Motor neuron (in vitro differentiated cells): ENCODE data around the gene TMEM121. TPM values are rescaled to one million over a fixed set of nuclear protein-coding genes. Genes with fewer than 3 reads are reported as not detected.
A peak's percentile ranks its signal among the peaks of the same experiment; 100 is the strongest.

Experiments used
- ATAC-seq, 8 experiments: fragments of 200-7000 bp; cut with Tn5 transposase; replicated peaks in 6 of 8; 2 replicates each; pipeline ENCODE4 v1.8.0; 2021; ENCODE audit warnings: mild to moderate bottlenecking in 8 of 8, moderate library complexity in 8 of 8
- H3K27ac ChIP-seq, 2 donors: fragments of 250-450 bp; sonication (Bioruptor Pico); 2 replicates each; pipeline ENCODE4 v1.9.0; 2021; ENCODE audit warnings: antibody characterized with exemption in 2 of 2, mild to moderate bottlenecking in 2 of 2, moderate library complexity in 1 of 2
- H3K4me1 ChIP-seq, 2 donors: fragments of 250-450 bp; sonication (Bioruptor Pico); replicated peaks in 1 of 2; 2 replicates each; pipeline ENCODE4 v1.6.1; 2021; ENCODE audit warnings: antibody characterized with exemption in 2 of 2, mild to moderate bottlenecking in 2 of 2, moderate library complexity in 1 of 2
- H3K4me3 ChIP-seq, 5 donors: fragments of 250-450 bp; sonication (Bioruptor Pico); 2 replicates each; pipeline ENCODE4 v1.9.0; 2021; ENCODE audit warnings: antibody characterized with exemption in 5 of 5, mild to moderate bottlenecking in 5 of 5, moderate library complexity in 4 of 5
- WGBS, 10 experiments: fragments of 450-650 bp; shearing (Covaris generic); methylation state at CpG; one replicate each; pipeline ENCODE4 v1.0.0; 2022; 5-methylcytosine and 5-hydroxymethylcytosine counted together
- in situ Hi-C, 9 experiments: fragments of 400-800 bp; cut with MboI; loops; one replicate each; pipeline ENCODE4 v1.15.0; 2021; ENCODE audit warnings: low sequenced_read_pairs in 9 of 9, low pct_unique_long_range_greater_than_20kb in 2 of 9; ENCODE audit not compliant: unreplicated experiment in 9 of 9
- total RNA-seq, 8 experiments: library from RNA; unstranded; fragments of 300-600 nt; gene quantifications; 2 replicates each; pipeline versions ENCODE4 v1.2.3 to v1.2.4, GENCODE V29; 2022

Gene TMEM121
- total RNA-seq, 8 experiments from 2014 or later, result 0.97 to 7.1 (median 3.0) TPM

GRCh38 chr14:105490267-105490571 lies 36.2 kb upstream of the TMEM121 start:
- Histone ChIP-seq H3K4me1 (peaks cover 23 to 36% of the 10 kb centered on the region in 2 donors), H3K4me3 (peak overlapping the region; percentile 45 to 74 (median 62)), H3K27ac (peak overlapping the region; percentile 75 to 87)
- in situ Hi-C loops, result no loop called here
- peak in 7 of 8 experiments; percentile 1 to 15 (median 3) for ATAC-seq
- WGBS, 10 experiments, result no CpG with 5 or more reads among the region's 33 CpGs

- Histone ChIP-seq H3K27ac (peak within 1 kb of the TSS; percentile 75 to 87), H3K4me1 (peaks cover 23 to 31% of the 10 kb centered on the region in 2 donors), H3K4me3 (peak within 1 kb of the TSS; percentile 50 to 78 (median 62))
- ATAC-seq, result peak; percentile 71 to 87 (median 82)
- 0 to 10% (median 3%) methylated on average over 2 to 10 of the region's 94 CpGs; no CpG with 5 or more reads in 7 of the 10 experiments for WGBS, 10 experiments
- in situ Hi-C loops, result no loop called here
Measured at GRCh38 chr14:105490572-105491365, 35.6 kb upstream of the TMEM121 start, which contains the start of gene TEDC1. TEDC1 (plus strand) TSS chr14:105491246; CDS start chr14:105491376, 130 bp downstream.

GRCh38 chr14:105491366-105491973 lies 34.9 kb upstream of the TMEM121 start:
- peak overlapping the region in 1 of 2 donors; percentile 36 for H3K27ac ChIP-seq
- in situ Hi-C loops, result no loop called here
- H3K4me1 ChIP-seq, result peaks cover 17 to 24% of the 10 kb centered on the region in 2 donors
- WGBS, 10 experiments, result 0% methylated on average over 2 of the region's 53 CpGs; no CpG with 5 or more reads in 9 of the 10 experiments
- ATAC-seq, result peak in 2 of 8 experiments; percentile 0 to 4
- H3K4me3 ChIP-seq, result peak overlapping the region; percentile 42 to 78 (median 54)

- in situ Hi-C loops, result no loop called here
- peaks cover 8 to 20% of the 10 kb centered on the region in 2 donors for H3K4me1 ChIP-seq
- no peak for ATAC-seq
- 60 to 100% (median 94%) methylated on average over 2 to 12 of the region's 24 CpGs; no CpG with 5 or more reads in 6 of the 10 experiments for WGBS, 10 experiments
- H3K4me3 ChIP-seq, result peak overlapping the region in 1 of 5 donors; percentile 59
- H3K27ac ChIP-seq, result no peak overlapping the region
Measured at GRCh38 chr14:105492031-105492970, 34.1 kb upstream of the TMEM121 start.

GRCh38 chr14:105492971-105493871 lies 33.2 kb upstream of the TMEM121 start:
- no peak for ATAC-seq
- Histone ChIP-seq H3K27ac (no peak overlapping the region), H3K4me3 (no peak overlapping the region), H3K4me1 (peaks cover 8 to 15% of the 10 kb centered on the region in 2 donors)
- in situ Hi-C loops, result no loop called here
- 60 to 100% (median 100%) methylated on average over 1 of the region's 20 CpGs; no CpG with 5 or more reads in 4 of the 10 experiments for WGBS, 10 experiments

GRCh38 chr14:105493921-105494605 lies 32.3 kb upstream of the TMEM121 start:
- in situ Hi-C loops, result no loop called here
- ATAC-seq, result no peak
- Histone ChIP-seq H3K4me1 (peaks cover 7 to 8% of the 10 kb centered on the region in 2 donors), H3K4me3 (no peak overlapping the region), H3K27ac (no peak overlapping the region)
- WGBS, 10 experiments, result 100% methylated on average over 1 of the region's 16 CpGs; no CpG with 5 or more reads in 9 of the 10 experiments

GRCh38 chr14:105494606-105494929 lies 31.8 kb upstream of the TMEM121 start:
- no peak for ATAC-seq
- in situ Hi-C loops, result no loop called here
- 90 to 100% (median 97%) methylated on average over 1 to 6 of the region's 6 CpGs; no CpG with 5 or more reads in 4 of the 10 experiments for WGBS, 10 experiments
- Histone ChIP-seq H3K4me1 (peaks cover 3 to 7% of the 10 kb centered on the region in 2 donors), H3K27ac (no peak overlapping the region), H3K4me3 (no peak overlapping the region)

- Histone ChIP-seq H3K27ac (no peak overlapping the region), H3K4me3 (no peak overlapping the region), H3K4me1 (peaks cover 8 to 9% of the 10 kb centered on the region in 2 donors)
- ATAC-seq, result no peak
- in situ Hi-C loops, result no loop called here
- 93 to 100% methylated on average over 1 to 5 of the region's 18 CpGs; no CpG with 5 or more reads in 8 of the 10 experiments for WGBS, 10 experiments
Measured at GRCh38 chr14:105495101-105495989, 31.0 kb upstream of the TMEM121 start.

- no peak overlapping the region for H3K27ac ChIP-seq
- peaks cover 8 to 9% of the 10 kb centered on the region in 2 donors for H3K4me1 ChIP-seq
- no peak overlapping the region for H3K4me3 ChIP-seq
- in situ Hi-C loops, result no loop called here
- 80 to 100% (median 93%) methylated on average over 1 to 5 of the region's 18 CpGs; no CpG with 5 or more reads in 5 of the 10 experiments for WGBS, 10 experiments
- ATAC-seq, result no peak
Measured at GRCh38 chr14:105495990-105496830, 30.2 kb upstream of the TMEM121 start.

- Histone ChIP-seq H3K4me3 (no peak overlapping the region), H3K27ac (no peak overlapping the region), H3K4me1 (peaks cover 5 to 9% of the 10 kb centered on the region in 2 donors)
- 92 to 100% methylated on average over 1 to 2 of the region's 32 CpGs; no CpG with 5 or more reads in 8 of the 10 experiments for WGBS, 10 experiments
- ATAC-seq, result no peak
- in situ Hi-C loops, result no loop called here
Measured at GRCh38 chr14:105496831-105497591, 29.4 kb upstream of the TMEM121 start.
